ENCODE data around the gene DPM2.

The DPM2 gene, protein sequence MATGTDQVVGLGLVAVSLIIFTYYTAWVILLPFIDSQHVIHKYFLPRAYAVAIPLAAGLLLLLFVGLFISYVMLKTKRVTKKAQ

GRCh38 chr9:127937388-127938297 lies at the start of gene DPM2:
TSS of gene DPM2 (minus strand) at chr9:127937854. CDS start at chr9:127937820, 34 bp downstream.
- DNase-seq, result peak; percentile 65

DNA sequence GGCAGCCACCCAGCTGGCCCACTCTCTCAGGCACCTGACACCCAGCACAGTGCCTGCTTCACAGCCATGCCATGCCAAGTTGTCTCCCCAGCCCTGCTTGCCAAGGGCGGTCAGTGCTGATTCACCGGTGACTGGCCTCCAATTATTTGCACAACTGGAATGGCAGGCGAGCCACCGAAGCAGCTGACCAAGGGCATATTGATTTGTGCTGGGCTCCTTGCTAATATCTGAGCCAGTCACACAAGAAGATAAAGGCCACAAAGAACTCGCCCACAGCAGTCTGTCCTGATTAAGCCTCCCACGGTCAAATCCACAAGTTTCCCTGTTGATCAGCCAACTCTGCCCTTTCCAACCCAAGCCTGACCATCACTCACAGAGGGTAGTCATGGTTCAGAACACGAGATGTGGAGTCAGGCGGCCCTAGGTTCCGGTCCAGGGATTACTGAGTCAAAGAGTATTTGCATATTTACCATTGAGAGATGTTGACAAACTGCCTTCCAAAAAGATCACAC lies 49.5 kb upstream of the DPM2 start:
- DNase-seq, result no peak

DNA sequence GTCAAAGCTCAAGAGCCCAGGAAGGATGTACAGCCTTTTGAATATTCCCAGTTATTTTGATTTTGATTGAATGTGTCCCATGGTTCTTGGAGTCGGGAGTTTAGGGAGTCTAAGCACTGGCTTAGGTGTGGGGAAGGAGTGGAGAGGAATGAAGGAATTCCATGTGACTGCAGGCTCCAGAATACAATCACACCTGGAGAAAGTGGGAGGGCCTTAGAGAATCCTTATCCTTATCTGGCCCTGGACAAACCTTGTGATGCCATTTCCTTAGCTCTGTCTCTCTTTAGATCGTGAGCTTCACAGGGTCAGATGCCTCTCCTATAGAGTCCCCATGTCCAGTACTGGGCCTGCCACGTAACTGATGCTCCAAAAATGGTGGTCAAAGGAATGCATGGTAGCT lies 47.4 kb upstream of the DPM2 start:
- DNase-seq, result no peak

GRCh38 chr9:127983847-127984289 lies 46.2 kb upstream of the DPM2 start:
- no peak for DNase-seq

- DNase-seq, result no peak
These were observed 45.3 kb upstream of the DPM2 start for GRCh38 chr9:127982912-127983311.

- DNase-seq, result no peak
These were observed 44.0 kb upstream of the DPM2 start for GRCh38 chr9:127981559-127982121.

DNA sequence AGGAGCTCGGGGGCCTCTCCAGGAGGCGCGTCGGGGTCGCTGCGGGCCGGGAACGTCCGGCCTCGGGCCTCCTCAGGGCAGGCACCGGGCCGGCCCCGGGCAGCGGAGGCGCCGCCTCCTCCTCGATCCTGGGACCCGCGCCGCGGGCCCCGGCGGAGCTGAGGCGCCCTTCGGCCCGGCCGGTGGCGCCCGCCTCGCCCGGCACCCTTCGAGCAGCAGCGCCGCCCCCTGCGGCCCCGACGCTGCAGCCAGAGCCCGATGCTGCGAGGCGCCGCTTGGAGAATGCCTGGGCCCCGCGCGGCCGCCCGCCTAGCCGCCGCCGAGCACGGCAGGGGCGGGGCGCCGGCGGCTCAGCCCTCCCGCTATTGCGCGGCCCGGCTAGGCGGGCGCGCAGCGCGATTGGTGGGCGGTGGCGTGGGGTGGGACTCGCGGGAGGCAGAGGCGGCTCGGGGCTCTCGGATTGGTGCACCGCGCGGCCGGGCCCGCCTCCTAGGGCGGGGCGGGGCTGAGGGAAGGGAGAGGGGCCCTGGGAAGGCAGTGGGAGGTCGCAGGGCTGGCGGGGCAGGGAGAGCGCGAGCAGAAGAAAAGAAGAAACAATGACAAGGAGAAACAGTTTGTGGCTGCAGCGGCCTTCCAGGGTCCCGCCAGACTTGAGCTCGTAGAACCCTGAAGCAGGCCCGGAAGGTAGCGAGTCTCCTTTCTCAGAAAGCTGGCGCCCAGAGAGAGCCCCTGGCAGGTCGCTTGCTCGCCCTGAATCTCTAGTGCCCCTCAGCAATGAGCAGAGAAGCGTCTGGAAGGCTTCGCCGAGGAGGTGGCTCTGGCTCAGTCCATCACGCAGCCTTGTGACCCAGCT lies 43.3 kb upstream of the DPM2 start, which contains the start of gene EEIG1:
Gene EEIG1, minus strand, starts transcription at position 284 of the 853 bp plus-strand sequence. CDS start 852 bp downstream, outside the sequence.
- DNase-seq, result peak; percentile 93

- no peak for DNase-seq
These were observed 42.5 kb upstream of the DPM2 start for GRCh38 chr9:127980060-127980705.

- DNase-seq, result no peak
These were observed 41.8 kb upstream of the DPM2 start for GRCh38 chr9:127979333-127980059.

GRCh38 chr9:127979015-127979332 lies 41.3 kb upstream of the DPM2 start:
- no peak for DNase-seq

DNA sequence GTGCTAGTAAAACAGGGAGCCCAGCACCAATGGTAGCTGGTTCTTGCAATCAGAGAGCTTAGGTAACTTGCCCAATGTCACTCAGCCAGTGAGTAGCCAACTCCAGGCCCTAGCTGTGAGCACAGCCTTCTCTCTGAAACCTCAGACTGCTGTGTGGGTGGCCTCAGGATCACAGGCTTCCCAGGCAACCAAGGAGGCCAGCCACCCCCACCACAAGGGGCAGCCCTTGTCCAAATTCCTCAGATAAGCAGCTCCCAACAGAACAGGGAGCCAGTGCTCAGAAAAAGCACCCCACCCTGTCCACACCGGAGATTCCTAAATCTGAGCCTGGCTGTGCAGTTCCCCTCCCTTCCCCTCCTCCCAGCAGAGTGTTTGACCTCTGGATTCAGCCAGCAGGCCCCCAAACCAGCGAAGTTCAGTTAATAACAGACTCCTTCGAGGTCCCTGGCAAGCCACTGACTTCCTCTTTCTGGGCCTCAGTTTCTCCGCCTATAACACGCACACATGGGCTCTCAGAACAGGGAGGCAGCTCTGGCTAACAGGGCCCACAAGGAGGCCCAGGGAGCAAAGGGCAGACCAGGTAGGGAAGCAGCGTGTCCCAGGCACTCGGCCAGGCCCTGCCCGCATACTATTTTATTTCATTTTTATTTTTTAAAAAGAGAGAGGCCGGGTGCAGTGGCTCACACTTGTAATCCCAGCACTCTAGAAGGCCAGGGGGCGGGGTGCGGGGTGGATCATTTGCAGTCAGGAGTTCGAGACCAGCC lies 40.4 kb upstream of the DPM2 start:
- DNase-seq, result no peak

GRCh38 chr9:127977009-127977883 lies 39.6 kb upstream of the DPM2 start:
- DNase-seq, result no peak

DNA sequence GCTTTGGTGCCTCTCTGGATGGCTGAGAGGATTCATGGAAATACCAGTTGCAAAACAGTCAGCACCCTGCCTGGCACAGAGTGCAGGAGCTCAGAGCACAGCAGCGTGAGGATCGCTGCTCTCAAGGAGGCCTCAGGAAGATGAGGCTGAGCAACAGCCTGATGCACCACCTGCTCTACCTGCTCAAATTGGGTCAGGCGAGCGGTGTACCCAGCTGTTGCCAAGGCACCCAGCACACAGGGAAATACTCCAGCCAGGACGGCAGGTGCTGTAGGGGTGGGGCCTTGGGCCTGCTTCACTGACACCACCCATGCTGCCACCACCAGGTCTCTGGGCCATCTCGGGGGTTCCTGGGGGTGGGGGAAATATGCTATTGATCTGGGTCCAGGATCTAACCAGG lies 38.8 kb upstream of the DPM2 start:
- DNase-seq, result peak; percentile 46

- no peak for DNase-seq
These were observed 38.0 kb upstream of the DPM2 start for GRCh38 chr9:127975376-127976315.

GRCh38 chr9:127974769-127975261 lies 37.2 kb upstream of the DPM2 start:
- no peak for DNase-seq

GRCh38 chr9:127974001-127974768 lies 36.5 kb upstream of the DPM2 start:
- peak; percentile 72 for DNase-seq

DNA sequence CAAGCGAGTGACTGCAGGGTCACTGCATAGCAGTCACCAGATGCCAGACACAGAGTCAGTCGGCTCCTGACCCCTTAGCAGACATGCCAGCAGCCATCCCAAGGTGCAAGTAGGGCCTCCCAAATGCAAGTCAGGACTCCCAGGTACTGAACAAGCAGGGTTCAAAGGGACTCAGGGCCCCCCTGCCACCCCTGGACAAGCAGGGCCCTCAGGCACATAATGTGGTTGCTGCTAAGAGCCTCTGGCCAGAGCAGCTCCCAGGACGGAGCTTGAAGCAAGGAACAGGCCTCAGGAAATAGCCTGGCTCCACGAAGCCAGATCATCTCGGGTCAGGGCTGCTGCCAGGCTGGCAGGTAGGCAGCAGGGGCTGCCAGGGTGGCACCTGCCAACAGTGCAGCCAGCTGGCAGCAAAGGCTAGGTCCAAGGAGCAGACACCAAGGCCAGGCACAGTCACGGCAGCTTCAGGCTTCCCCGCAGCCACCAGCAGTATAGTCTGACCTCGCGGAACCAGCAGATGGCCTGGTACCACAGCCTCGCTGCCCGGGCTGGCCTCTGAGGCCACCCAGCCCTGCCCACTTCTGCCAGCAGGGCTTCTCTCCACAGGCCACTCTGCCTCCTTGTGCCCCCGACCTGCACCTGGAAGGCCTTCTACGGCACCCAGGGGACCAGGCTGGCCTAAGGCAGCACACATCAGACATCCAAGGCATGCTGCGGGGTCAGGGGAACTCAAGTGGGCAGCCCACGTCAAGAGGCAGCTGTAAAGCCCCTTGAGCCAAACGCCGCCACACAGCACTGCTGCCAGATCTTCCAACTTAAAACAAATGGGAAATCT lies 35.7 kb upstream of the DPM2 start:
- DNase-seq, result peak; percentile 61
